ENCODE data around the gene GP9. TPM values are rescaled to one million over a fixed set of nuclear protein-coding genes. Genes with fewer than 3 reads are reported as not detected.

The GP9 gene
- total RNA-seq, 1 experiment from 2014 or later: not detected

GRCh38 chr3:129104051-129104450 is 43.5 kb downstream of the GP9 start:
- no peak for DNase-seq
- TF ChIP-seq CTCF (IDR thresholded peaks at IDR 0.05; ENCODE audit: unreplicated experiment): no peak
- no peaks in the 10 kb centered on the region for H3K4me1 Mint-ChIP-seq (ENCODE audit: low read depth, unreplicated experiment)
- CTCF ChIA-PET: interaction anchor here (0.5 to 0.6 kb wide), 3 partner anchors 11 to 51 kb away, joined by 3 to 4 read pairs (median 3); no protein-coding TSS in a partner anchor
- BruUV-seq (replicated peaks): no TSS peak
- no peaks in the 10 kb centered on the region for H3K27me3 Mint-ChIP-seq (ENCODE audit: unreplicated experiment)
- no peak overlapping the region for H3K4me3 Mint-ChIP-seq (ENCODE audit: low read depth, unreplicated experiment)
- H3K27ac Mint-ChIP-seq (ENCODE audit: unreplicated experiment): no peak overlapping the region
- H3K9me3 Mint-ChIP-seq (ENCODE audit: low read depth, unreplicated experiment): no peaks in the 10 kb centered on the region
- peaks cover 12% of the 10 kb centered on the region for H3K36me3 Mint-ChIP-seq (ENCODE audit: insufficient read depth, unreplicated experiment)
- intact Hi-C loops (cut with micrococcal nuclease; ENCODE audit: unreplicated experiment): no loop called here

DNA sequence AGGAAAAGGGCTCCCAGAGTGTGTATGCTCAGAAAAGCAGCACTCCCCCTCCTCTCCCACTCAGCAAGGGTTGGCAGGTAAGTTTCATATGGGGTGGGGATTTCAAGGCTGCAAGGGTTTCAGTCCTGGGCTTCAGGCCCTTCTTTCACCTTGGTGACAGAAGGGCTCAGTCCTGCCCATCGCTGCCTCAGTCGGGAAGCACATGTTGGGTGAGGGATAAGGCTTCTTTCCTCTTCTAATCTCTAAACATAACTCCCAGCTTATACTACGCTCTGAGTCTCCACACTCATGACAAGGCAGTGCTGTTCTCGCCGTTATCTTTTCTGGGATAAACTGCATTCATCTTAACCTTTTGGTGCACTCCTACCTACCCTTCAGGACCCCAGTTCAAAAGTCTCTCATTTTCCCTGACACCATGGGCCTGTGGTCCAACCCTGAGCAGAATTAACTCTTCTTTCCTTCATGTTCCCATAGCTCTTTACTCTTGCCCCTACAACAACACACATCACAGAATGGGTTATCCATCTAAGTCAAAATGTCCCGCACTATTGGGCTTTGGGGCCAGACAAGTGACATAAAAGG is 44.0 kb downstream of the GP9 start:
- no peak overlapping the region for H3K27ac Mint-ChIP-seq (ENCODE audit: unreplicated experiment)
- no TSS peak for BruUV-seq (replicated peaks)
- no peak for DNase-seq
- peaks cover 12% of the 10 kb centered on the region for H3K36me3 Mint-ChIP-seq (ENCODE audit: insufficient read depth, unreplicated experiment)
- H3K9me3 Mint-ChIP-seq (ENCODE audit: low read depth, unreplicated experiment): no peaks in the 10 kb centered on the region
- intact Hi-C loops (cut with micrococcal nuclease; ENCODE audit: unreplicated experiment): no loop called here
- TF ChIP-seq CTCF (IDR thresholded peaks at IDR 0.05; ENCODE audit: unreplicated experiment): no peak
- no peaks in the 10 kb centered on the region for H3K27me3 Mint-ChIP-seq (ENCODE audit: unreplicated experiment)
- H3K4me1 Mint-ChIP-seq (ENCODE audit: low read depth, unreplicated experiment): no peaks in the 10 kb centered on the region
- no peak overlapping the region for H3K4me3 Mint-ChIP-seq (ENCODE audit: low read depth, unreplicated experiment)
- CTCF ChIA-PET: interaction anchor here (0.5 to 0.6 kb wide), 3 partner anchors 10 to 51 kb away, joined by 3 to 4 read pairs (median 3); no protein-coding TSS in a partner anchor

DNA sequence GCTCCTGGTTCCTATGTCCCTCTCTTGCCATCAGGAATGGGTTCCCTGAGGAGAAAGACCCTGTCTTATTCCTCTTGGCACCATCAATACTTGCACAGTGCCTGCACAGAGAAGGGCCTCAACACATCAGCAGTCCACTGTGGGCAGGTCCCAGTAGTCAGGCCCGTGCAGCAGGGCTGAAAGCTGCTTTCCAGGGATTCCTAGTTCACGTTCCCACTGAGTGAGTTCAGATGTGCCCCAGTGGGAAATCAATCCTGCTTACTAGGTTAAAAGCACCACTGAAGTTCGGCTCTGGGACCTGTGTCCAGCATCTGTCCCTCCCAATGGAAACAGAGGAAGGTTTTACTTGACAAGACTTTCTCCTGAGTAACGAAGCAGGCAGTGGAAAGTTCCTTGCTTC is 45.3 kb downstream of the GP9 start:
- CTCF ChIA-PET: interaction anchor here (0.7 to 1.2 kb wide), 3 partner anchors 15 to 54 kb away, joined by 3 to 4 read pairs (median 3); partner anchors contain the start of gene RAB43
- Mint-ChIP-seq H3K4me3 (ENCODE audit: low read depth, unreplicated experiment) (no peak overlapping the region), H3K9me3 (ENCODE audit: low read depth, unreplicated experiment) (no peaks in the 10 kb centered on the region), H3K36me3 (ENCODE audit: insufficient read depth, unreplicated experiment) (peaks cover 12% of the 10 kb centered on the region), H3K27ac (ENCODE audit: unreplicated experiment) (no peak overlapping the region), H3K27me3 (ENCODE audit: unreplicated experiment) (no peaks in the 10 kb centered on the region), H3K4me1 (ENCODE audit: low read depth, unreplicated experiment) (no peaks in the 10 kb centered on the region)
- TF ChIP-seq CTCF (IDR thresholded peaks at IDR 0.05; ENCODE audit: unreplicated experiment): no peak
- intact Hi-C loops (cut with micrococcal nuclease; ENCODE audit: unreplicated experiment): no loop called here
- no TSS peak for BruUV-seq (replicated peaks)
- no peak for DNase-seq

GRCh38 chr3:129106320-129106719 is 45.7 kb downstream of the GP9 start:
- H3K9me3 Mint-ChIP-seq (ENCODE audit: low read depth, unreplicated experiment): no peaks in the 10 kb centered on the region
- no peak for TF ChIP-seq CTCF (IDR thresholded peaks at IDR 0.05; ENCODE audit: unreplicated experiment)
- BruUV-seq (replicated peaks): no TSS peak
- H3K36me3 Mint-ChIP-seq (ENCODE audit: insufficient read depth, unreplicated experiment): peaks cover 12% of the 10 kb centered on the region
- H3K4me3 Mint-ChIP-seq (ENCODE audit: low read depth, unreplicated experiment): no peak overlapping the region
- DNase-seq: no peak
- no peaks in the 10 kb centered on the region for H3K4me1 Mint-ChIP-seq (ENCODE audit: low read depth, unreplicated experiment)
- H3K27ac Mint-ChIP-seq (ENCODE audit: unreplicated experiment): no peak overlapping the region
- H3K27me3 Mint-ChIP-seq (ENCODE audit: unreplicated experiment): no peaks in the 10 kb centered on the region
- intact Hi-C loops (cut with micrococcal nuclease; ENCODE audit: unreplicated experiment): no loop called here
- CTCF ChIA-PET: interaction anchor here (0.7 to 1.2 kb wide), 3 partner anchors 15 to 55 kb away, joined by 3 to 4 read pairs (median 3); partner anchors contain the start of gene RAB43
